ENCODE results near the gene PRKCI.
"Not testable (repeated sequence)": the region's sequence is repeated elsewhere in the genome, so short reads cannot be mapped to it uniquely, and the experiment has no call there.

PRKCI gene

GRCh38 chr3:170225166-170225565, 2.9 kb downstream of the PRKCI start:
- DNase-seq: no peak

DNA sequence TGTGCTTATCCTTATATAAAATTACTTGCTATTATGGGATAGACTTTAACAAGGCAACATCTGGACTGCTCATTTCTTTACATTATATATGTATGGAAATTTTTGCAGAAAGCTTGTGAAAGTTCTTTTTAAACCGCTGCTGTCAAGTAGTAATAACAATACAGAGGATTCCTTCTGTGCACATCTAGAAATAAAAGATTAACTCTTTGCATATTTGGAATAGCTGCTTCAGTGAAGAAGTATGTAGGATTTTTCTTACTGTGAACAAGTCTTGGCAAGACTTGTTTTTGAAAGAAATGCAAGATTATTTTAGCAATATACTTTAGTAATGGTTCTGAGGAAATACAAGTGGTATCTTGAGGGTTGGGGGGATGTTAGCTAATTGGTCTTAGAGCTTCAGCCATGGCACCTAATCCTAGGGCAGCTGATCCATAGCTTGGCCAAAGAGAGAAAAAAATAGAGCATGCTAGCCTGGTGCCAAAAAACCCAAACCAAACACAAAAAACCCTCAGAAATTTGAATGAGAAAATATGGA, 4.3 kb downstream of the PRKCI start:
- no peak for DNase-seq

DNA sequence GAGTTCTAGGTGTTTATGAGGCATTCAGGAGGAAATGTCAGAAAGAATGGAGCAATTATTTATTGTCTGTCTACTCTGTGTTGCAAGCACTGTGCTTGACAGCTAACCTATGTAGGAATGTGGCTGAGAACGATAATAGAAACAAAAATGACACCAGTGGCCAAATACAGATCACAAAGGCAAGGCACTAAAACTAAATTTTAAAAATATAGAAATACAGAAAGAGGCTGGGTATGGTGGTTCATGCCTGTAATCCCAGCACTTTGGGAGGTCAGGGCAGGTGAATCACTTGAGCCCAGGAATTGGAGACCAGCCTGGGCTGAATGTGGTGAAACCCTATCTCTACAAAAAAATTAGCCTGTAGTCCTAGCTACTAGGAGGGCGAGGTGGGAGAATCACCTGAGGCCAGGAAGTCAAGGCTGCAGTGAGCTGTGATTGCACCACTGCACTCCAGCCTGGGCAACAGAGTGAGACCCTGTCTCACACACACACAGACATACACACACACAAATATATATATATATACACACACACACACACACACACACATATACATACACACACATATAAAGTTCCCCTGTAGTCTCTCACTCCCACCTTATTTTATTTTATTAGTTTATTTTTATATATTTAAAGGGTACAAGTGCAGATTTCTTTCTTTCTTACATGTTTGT, 6.0 kb downstream of the PRKCI start:
- no peak for DNase-seq

DNA sequence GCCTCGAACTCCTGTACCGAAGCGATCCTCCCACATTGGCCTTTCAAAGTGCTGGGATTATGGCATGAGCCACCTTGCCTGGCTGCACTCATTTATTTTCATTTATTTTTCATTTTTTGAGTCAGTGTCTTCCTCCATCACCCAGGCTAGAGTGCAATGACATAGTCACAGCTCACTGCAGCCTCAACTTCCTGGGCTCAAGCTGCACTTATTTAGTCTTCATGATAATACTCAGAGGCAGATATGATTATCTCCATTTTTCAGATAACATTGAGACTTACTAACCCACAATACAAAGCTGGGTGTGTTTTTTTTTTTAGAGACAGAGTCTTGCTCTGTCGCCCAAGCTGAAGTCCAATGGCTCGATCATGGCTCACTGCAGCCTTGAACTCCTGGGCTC, 10.0 kb downstream of the PRKCI start:
- no peak for DNase-seq

DNA sequence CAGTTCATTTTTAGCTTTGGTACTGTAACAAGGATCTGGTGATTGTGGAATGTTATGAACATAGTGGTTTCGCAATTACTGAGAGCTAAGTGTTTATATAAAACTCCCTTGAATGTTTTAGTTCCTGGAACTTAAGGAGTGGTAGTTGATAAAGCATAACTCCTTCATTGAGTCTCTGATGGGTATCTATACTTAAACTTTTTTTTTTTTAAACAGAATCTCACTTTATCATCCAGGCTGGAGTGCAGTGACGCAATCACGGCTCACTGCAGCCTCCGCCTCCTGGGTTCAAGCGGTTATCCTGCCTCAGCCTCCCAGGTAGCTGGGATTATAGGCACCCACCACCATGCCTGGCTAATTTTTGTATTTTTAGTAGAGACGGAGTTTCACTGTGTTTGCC, 11.3 kb downstream of the PRKCI start:
- no peak for DNase-seq

- no peak for DNase-seq
These were observed 17.9 kb downstream of the PRKCI start for GRCh38 chr3:170240142-170240541.

DNA sequence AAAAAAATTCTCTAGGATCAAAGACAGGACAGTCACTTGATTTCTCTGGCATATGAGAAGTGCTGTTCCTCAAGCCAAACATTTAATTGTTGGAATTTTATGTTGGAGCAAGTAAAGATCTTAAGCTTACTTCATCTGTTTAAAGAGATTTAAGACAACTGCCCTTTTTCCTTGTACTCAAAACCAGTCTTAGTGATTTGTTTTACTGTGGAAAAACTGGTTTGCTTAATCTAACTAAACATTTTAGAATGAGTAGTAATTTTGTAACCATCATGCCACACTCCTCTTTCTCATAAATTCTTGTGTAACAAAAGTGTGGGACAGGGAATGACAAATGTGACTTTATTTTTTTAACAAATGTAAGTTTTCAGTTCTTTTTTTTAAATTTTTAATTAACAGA, 18.4 kb downstream of the PRKCI start:
- no peak for DNase-seq

GRCh38 chr3:170244576-170244975, 22.4 kb downstream of the PRKCI start:
- DNase-seq: no peak

DNA sequence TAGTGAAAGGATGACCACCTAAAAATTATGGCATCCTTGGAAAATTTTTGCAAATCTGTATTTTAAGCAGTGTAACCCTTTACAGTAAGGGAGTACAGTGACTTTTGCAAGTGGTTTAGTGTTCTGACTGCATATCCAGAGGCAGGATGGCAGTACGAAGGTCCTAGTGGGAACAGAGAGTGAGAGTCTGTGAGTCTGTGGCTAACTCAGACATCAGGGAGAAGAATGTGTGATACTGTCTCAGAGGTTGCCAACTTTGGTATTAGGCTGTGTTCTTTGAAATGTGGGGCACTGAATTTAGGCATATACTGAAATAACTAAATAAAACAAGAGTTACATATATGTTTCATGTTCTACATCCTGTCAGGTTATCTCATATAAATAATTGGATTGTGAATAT, 25.7 kb downstream of the PRKCI start:
- DNase-seq: no peak

DNA sequence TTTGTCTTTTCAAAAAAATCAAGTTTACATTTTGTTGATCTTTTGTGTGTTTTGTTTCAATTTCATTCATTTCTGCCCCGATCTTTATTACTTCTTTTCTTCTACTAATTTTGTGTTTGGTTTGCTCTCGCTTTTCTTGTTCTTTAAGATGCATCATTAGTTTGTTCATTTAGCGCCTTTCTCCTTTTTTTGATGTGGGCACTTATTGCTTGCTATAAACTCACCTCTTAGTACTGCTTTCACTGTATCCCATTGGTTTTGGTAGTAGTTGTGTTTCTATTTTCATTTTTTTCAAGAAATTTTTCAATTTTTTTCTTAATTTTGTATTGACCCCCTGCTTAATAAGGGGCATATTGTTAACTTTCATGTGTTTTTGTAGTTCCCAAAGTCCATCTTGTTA, 34.4 kb downstream of the PRKCI start:
- DNase-seq: no peak

GRCh38 chr3:170257145-170257544, 34.9 kb downstream of the PRKCI start:
- no peak for DNase-seq

- no peak for DNase-seq
These were observed 35.9 kb downstream of the PRKCI start for GRCh38 chr3:170258105-170258487.

- no peak for DNase-seq
These were observed 37.7 kb downstream of the PRKCI start for GRCh38 chr3:170259907-170260306.

- no peak for DNase-seq
These were observed 45.6 kb downstream of the PRKCI start for GRCh38 chr3:170267793-170268192.

- DNase-seq: not testable (repeated sequence)
These were observed 47.5 kb downstream of the PRKCI start for GRCh38 chr3:170269673-170270254.

- DNase-seq: no peak
These were observed 48.2 kb downstream of the PRKCI start for GRCh38 chr3:170270282-170270881.

GRCh38 chr3:170274641-170275040, 52.4 kb downstream of the PRKCI start:
- DNase-seq: no peak

- DNase-seq: no peak
These were observed 53.6 kb downstream of the PRKCI start for GRCh38 chr3:170275832-170276231.

DNA sequence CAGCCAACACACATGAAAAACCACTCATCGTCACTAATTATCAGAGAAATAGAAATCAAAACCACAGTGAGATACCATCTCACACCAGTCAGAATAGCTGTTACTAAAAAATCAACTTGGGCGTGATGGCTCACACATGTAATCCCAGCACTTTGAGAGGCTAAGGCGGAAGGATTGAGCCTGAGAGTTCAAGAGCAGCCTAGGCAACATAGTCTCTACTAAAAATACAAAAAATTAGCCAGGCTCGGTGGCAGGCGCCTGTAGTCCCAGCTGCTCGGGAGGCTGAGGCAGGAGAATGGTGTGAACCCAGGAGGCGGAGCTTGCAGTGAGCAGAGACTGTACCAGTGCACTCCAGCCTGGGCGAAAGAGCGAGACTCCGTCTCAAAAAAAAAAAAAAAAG, 55.1 kb downstream of the PRKCI start:
- DNase-seq: not testable (repeated sequence)

GRCh38 chr3:170277833-170278580, 55.8 kb downstream of the PRKCI start:
- DNase-seq: no peak

DNA sequence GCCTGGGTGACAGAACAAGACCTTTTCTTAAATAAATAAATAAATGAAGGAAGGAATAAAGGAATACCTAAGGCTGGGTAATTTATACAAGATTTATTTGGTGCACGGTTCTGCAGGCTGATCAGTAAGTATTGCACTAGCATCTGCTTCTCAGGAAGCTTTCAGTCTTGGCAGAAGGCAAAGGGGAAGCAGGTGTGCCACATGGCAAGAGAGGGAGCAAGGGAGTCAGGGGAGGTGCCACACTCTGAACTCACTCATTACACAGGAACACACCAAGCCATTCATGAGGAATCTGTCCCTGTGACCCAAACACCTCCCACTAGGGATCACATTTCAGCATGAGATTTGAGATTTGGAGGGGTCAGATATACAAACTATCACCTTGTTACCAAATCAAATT, 56.4 kb downstream of the PRKCI start:
- no peak for DNase-seq

- no peak for DNase-seq
These were observed 68.0 kb downstream of the PRKCI start for GRCh38 chr3:170290194-170290593.

- no peak for DNase-seq
These were observed 73.4 kb downstream of the PRKCI start for GRCh38 chr3:170295586-170295985.

GRCh38 chr3:170296703-170297102, 74.5 kb downstream of the PRKCI start:
- DNase-seq: no peak

All from NCI-H524 (cell line).